Measurements from ENCODE around the gene NACC1.

NACC1 gene

GRCh38 chr19:13154241-13154778 lies 36.2 kb downstream of the NACC1 start:
- TF ChIP-seq CTCF (IDR thresholded peaks at IDR 0.05; ENCODE audit: insufficient read depth, low read length, poor library complexity, severe bottlenecking), result no peak
- H3K27me3 ChIP-seq (replicated peaks; ENCODE audit: control insufficient read depth, insufficient read depth, low read length), result no peaks in the 10 kb centered on the region
- H3K4me3 ChIP-seq (replicated peaks; ENCODE audit: low read depth, low read length), result peak overlapping the region; percentile 94
- no peaks in the 10 kb centered on the region; the same call in none of the 2 replicates for H3K36me3 ChIP-seq (ENCODE audit: control insufficient read depth, insufficient read depth, low read length)
- peak; percentile 77 for DNase-seq (ENCODE audit: extremely low read depth, insufficient read length)

- peak; percentile 79 for DNase-seq (ENCODE audit: extremely low read depth, insufficient read length)
- Histone ChIP-seq H3K36me3 (ENCODE audit: control insufficient read depth, insufficient read depth, low read length) (no peaks in the 10 kb centered on the region; the same call in none of the 2 replicates), H3K4me3 (replicated peaks; ENCODE audit: low read depth, low read length) (peak overlapping the region; percentile 94), H3K27me3 (replicated peaks; ENCODE audit: control insufficient read depth, insufficient read depth, low read length) (no peaks in the 10 kb centered on the region)
- TF ChIP-seq CTCF (IDR thresholded peaks at IDR 0.05; ENCODE audit: insufficient read depth, low read length, poor library complexity, severe bottlenecking), result peak; percentile 51
Measured at GRCh38 chr19:13154911-13155471, 36.9 kb downstream of the NACC1 start.

GRCh38 chr19:13155472-13156359 lies 37.7 kb downstream of the NACC1 start:
- peak overlapping the region; percentile 94 for H3K4me3 ChIP-seq (replicated peaks; ENCODE audit: low read depth, low read length)
- DNase-seq (ENCODE audit: extremely low read depth, insufficient read length), result peak; percentile 91
- TF ChIP-seq CTCF (IDR thresholded peaks at IDR 0.05; ENCODE audit: insufficient read depth, low read length, poor library complexity, severe bottlenecking), result no peak
- no peaks in the 10 kb centered on the region for H3K27me3 ChIP-seq (replicated peaks; ENCODE audit: control insufficient read depth, insufficient read depth, low read length)
- H3K36me3 ChIP-seq (ENCODE audit: control insufficient read depth, insufficient read depth, low read length), result no peaks in the 10 kb centered on the region; the same call in none of the 2 replicates

- TF ChIP-seq CTCF (IDR thresholded peaks at IDR 0.05; ENCODE audit: insufficient read depth, low read length, poor library complexity, severe bottlenecking), result no peak
- H3K27me3 ChIP-seq (replicated peaks; ENCODE audit: control insufficient read depth, insufficient read depth, low read length), result no peaks in the 10 kb centered on the region
Measured at GRCh38 chr19:13159713-13160112, 41.6 kb downstream of the NACC1 start.

GRCh38 chr19:13160557-13160956 lies 42.5 kb downstream of the NACC1 start:
- Histone ChIP-seq H3K4me3 (replicated peaks; ENCODE audit: low read depth, low read length) (no peak overlapping the region), H3K36me3 (ENCODE audit: control insufficient read depth, insufficient read depth, low read length) (no peaks in the 10 kb centered on the region), H3K27me3 (replicated peaks; ENCODE audit: control insufficient read depth, insufficient read depth, low read length) (no peaks in the 10 kb centered on the region)
- no peak for DNase-seq (ENCODE audit: extremely low read depth, insufficient read length)
- TF ChIP-seq CTCF (IDR thresholded peaks at IDR 0.05; ENCODE audit: insufficient read depth, low read length, poor library complexity, severe bottlenecking), result no peak

More at GRCh38 chr19:13159713-13160112, 41.6 kb downstream of the NACC1 start:
- no peak for DNase-seq (ENCODE audit: extremely low read depth, insufficient read length)
- H3K36me3 ChIP-seq (ENCODE audit: control insufficient read depth, insufficient read depth, low read length), result no peaks in the 10 kb centered on the region
- H3K4me3 ChIP-seq (replicated peaks; ENCODE audit: low read depth, low read length), result no peak overlapping the region
